Endothelial cell of umbilical vein (primary cell): Measurements from ENCODE around the gene FOXF1. TPM values are rescaled to one million over a fixed set of nuclear protein-coding genes. Genes with fewer than 3 reads are reported as not detected.

Source experiments
- BruUV-seq: library from RNA; stranded (reverse); fragments of 400-500 nt; replicated peaks from 2 replicates; lab custom pipeline; 2021; lab: Mats Ljungman, UMichigan
- CTCF ChIA-PET: fragments of 300-600, 350-600 bp; sonication (Branson Sonifier 250); formaldehyde crosslinking; loops from one replicate; lab custom pipeline; 2021; ENCODE audit warnings: antibody characterized with exemption, inconsistent platforms; lab: Charles Lee
- POLR2A ChIA-PET: fragments of 300-600, 350-600 bp; sonication (Branson Sonifier 250); formaldehyde crosslinking; loops from one replicate; lab custom pipeline; 2021; ENCODE audit warnings: antibody characterized with exemption, inconsistent platforms; lab: Charles Lee
- DNase-seq: peaks from one replicate; pipeline ENCODE4 v3.0.0-alpha.2; 2011; ENCODE audit warnings: low read depth, low spot score
- FAIRE-seq: peaks from 2 replicates; lab custom pipeline; 2011; peaks lifted over from hg19 to GRCh38; lab: Jason Lieb, UNC
- H2AFZ ChIP-seq: 2 replicates; pipeline ENCODE4 v1.6.0; 2012; ENCODE audit warnings: low read depth, low read length, control low read depth, inconsistent platforms
- H3K27ac ChIP-seq: 2 replicates; pipeline ENCODE4 v1.5.1; 2011; ENCODE audit warnings: low read depth, mild to moderate bottlenecking, control low read depth, low read length, moderate library complexity; ENCODE audit not compliant: insufficient read depth
- H3K27me3 ChIP-seq, 2 experiments: 2 replicates each; pipeline versions ENCODE4 v1.6.0 to v1.6.1; 2011; ENCODE audit warnings: low read length in 2 of 2, mixed read lengths in 1 of 2; ENCODE audit not compliant: control insufficient read depth in 2 of 2, insufficient read depth in 2 of 2
- H3K36me3 ChIP-seq, 2 experiments: 2 replicates in 1 of 2; 3 replicates in 1 of 2; pipeline ENCODE4 v1.5.1; 2011; ENCODE audit warnings: low read length in 2 of 2, mild to moderate bottlenecking in 1 of 2, moderate library complexity in 1 of 2; ENCODE audit not compliant: control insufficient read depth in 2 of 2, insufficient read depth in 2 of 2; ENCODE audit errors: extremely low read depth in 1 of 2
- H3K4me1 ChIP-seq: 3 replicates; pipeline ENCODE4 v1.5.1; 2011; ENCODE audit warnings: mild to moderate bottlenecking, low read length; ENCODE audit not compliant: control insufficient read depth, insufficient read depth; ENCODE audit errors: extremely low read depth
- H3K4me2 ChIP-seq: 2 replicates; pipeline ENCODE4 v1.6.1; 2011; ENCODE audit warnings: low read length, control low read depth, mixed read lengths; ENCODE audit not compliant: insufficient read depth
- H3K4me3 ChIP-seq, 3 experiments: fragments of 200-600 bp in 1 of 3; sonication (generic), shearing (Covaris generic) in 1 of 3; replicated peaks in 1 of 3; 2 replicates each; pipeline ENCODE4 v1.5.1; 2011 to 2016; ENCODE audit warnings: control low read depth in 3 of 3, low read length in 3 of 3, mild to moderate bottlenecking in 2 of 3, inconsistent platforms in 1 of 3, low read depth in 1 of 3, moderate library complexity in 1 of 3; ENCODE audit not compliant: insufficient read depth in 1 of 3
- H3K79me2 ChIP-seq: 2 replicates; pipeline ENCODE4 v1.6.0; 2012; ENCODE audit warnings: low read length, inconsistent platforms; ENCODE audit not compliant: control insufficient read depth, insufficient read depth
- H3K9ac ChIP-seq: replicated peaks from 2 replicates; pipeline ENCODE3; 2011; ENCODE audit warnings: low read length, control low read depth; ENCODE audit not compliant: insufficient read depth; ENCODE audit errors: extremely low read depth
- H3K9me1 ChIP-seq: replicated peaks from 3 replicates; pipeline ENCODE4 v1.6.0; 2011; ENCODE audit warnings: mild to moderate bottlenecking, low read length; ENCODE audit not compliant: control insufficient read depth, insufficient read depth; ENCODE audit errors: extremely low read depth
- H3K9me3 ChIP-seq: replicated peaks from 2 replicates; pipeline ENCODE4 v1.5.1; 2012; ENCODE audit warnings: low read length, inconsistent platforms; ENCODE audit not compliant: control insufficient read depth, insufficient read depth
- H4K20me1 ChIP-seq: replicated peaks from 2 replicates; pipeline ENCODE3; 2011; ENCODE audit warnings: mild to moderate bottlenecking, low read length; ENCODE audit not compliant: control insufficient read depth, insufficient read depth; ENCODE audit errors: extremely low read depth
- EZH2 ChIP-seq: IDR thresholded peaks from 2 replicates; pipeline ENCODE4 v1.6.1; 2012; ENCODE audit warnings: borderline replicate concordance, low read depth, mild to moderate bottlenecking, moderate library complexity, low read length, inconsistent platforms; ENCODE audit not compliant: severe bottlenecking
- GATA2 ChIP-seq: IDR thresholded peaks from 2 replicates; pipeline ENCODE4 v1.7.0; 2011; ENCODE audit warnings: low read depth, mild to moderate bottlenecking, moderate library complexity, mixed read lengths, low read length; ENCODE audit not compliant: insufficient read length, insufficient read depth
- MYC ChIP-seq: IDR thresholded peaks from one replicate; pipeline ENCODE4 v1.6.1; 2011; ENCODE audit warnings: mild to moderate bottlenecking, low read depth, low read length
- POLR2AphosphoS5 ChIP-seq: IDR thresholded peaks from 2 replicates; pipeline ENCODE4 v1.6.1; 2012; ENCODE audit warnings: low read depth, mild to moderate bottlenecking, control low read depth, low read length, moderate library complexity; ENCODE audit not compliant: insufficient read depth
- dilution Hi-C: fragments of 300-500 bp; cut with MboI; formaldehyde crosslinking; loops from one replicate; pipeline ENCODE4 v1.15.0; 2019; ENCODE audit warnings: low sequenced_read_pairs; ENCODE audit not compliant: extremely low pct_ligation_motif_present
- intact Hi-C: fragments of 100-400 bp; cut with micrococcal nuclease; formaldehyde crosslinking; loops from one replicate; pipeline ENCODE4 v1.10.0; 2022
- polyA plus RNA-seq, 4 experiments: library from polyadenylated mRNA; depleted of rRNA in 3 of 4; stranded (reverse) in 3 of 4; unstranded in 1 of 4; fragments of >200 nt; gene quantifications; 2 replicates each; pipeline versions ENCODE4 v1.2.1 to v1.2.3, GENCODE V29; 2011 to 2012; ENCODE audit warnings: missing spikeins in 1 of 4
- total RNA-seq: library from RNA; stranded (reverse); gene quantifications from 2 replicates; pipeline ENCODE4 v1.2.3, GENCODE V29; 2021
- TF ChIP-seq, protein P1 (sequence below): IDR thresholded peaks from 2 replicates; pipeline ENCODE4 v1.6.1; 2011; ENCODE audit not compliant: insufficient read depth, insufficient read length
- TF ChIP-seq, protein P2 (sequence below), 2 donors: IDR thresholded peaks; 1 replicate in 1 of 2; 2 replicates in 1 of 2; pipeline ENCODE4 v1.5.1; 2011; ENCODE audit warnings: low read length in 2 of 2, mild to moderate bottlenecking in 2 of 2, moderate library complexity in 2 of 2, control low read depth in 1 of 2, inconsistent platforms in 1 of 2, low read depth in 1 of 2; ENCODE audit not compliant: insufficient read depth in 1 of 2; ENCODE audit errors: extremely low read depth in 1 of 2

The FOXF1 gene
- total and polyA plus RNA-seq, 2 donors (not counting 3 experiments of a cell fraction or from before 2014, with no cell fraction given): 1.0 to 1.1 TPM

DNA sequence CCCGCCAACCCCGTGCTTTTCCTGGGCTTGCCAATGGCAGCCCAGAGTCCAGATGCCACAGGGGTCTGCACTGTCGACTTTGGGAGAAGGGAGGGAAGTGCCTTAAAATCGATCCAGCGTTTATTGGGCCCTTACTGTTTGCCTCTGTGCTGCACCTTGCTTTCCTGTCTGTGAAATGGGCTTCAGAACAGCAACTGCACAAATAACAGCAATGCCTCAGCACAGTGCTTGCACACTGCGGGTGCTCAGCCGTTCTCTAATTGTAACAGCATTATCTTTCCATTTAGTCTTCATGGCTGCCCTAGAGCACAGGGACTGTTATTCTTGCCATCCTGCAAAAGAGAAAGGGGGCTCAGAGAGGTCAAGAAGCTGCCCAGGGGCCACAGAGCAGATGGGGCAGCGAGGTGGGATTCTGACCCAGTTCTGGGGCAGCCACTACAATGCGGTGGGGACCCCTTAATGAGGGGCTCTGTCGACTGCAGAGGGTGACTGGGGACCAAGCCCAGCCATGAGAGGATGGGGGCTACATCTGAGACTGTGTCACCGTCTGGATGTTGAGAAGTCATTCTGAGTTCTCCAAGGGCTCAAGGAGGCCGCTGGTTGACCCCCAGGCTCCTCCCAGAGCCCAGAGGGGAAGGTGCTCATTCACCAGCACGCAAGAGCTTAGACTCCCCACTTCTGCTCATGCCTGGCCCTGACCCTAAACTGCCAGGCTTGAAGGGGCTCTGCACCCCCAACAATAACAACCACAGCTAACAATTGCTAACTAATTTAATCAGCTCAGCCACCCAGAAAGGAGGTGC lies 9.4 kb upstream of the FOXF1 start:
- Histone ChIP-seq H2AFZ (no peak overlapping the region), H3K4me3 (no peak overlapping the region), H3K9ac (no peak overlapping the region), H3K79me2 (no peaks in the 10 kb centered on the region), H3K27ac (no peak overlapping the region), H3K27me3 (peaks cover 86 to 94% of the 10 kb centered on the region in 2 experiments), H3K9me1 (no peaks in the 10 kb centered on the region), H3K36me3 (no peaks in the 10 kb centered on the region), H3K4me1 (no peaks in the 10 kb centered on the region), H4K20me1 (no peaks in the 10 kb centered on the region), H3K9me3 (no peaks in the 10 kb centered on the region), H3K4me2 (no peak overlapping the region)
- ChIA-PET CTCF (interaction anchor here (0.9 to 1.4 kb wide), 2 partner anchors 17 to 248 kb away, joined by 3 to 10 read pairs; no protein-coding TSS in a partner anchor), POLR2A (no interaction called here)
- intact Hi-C loops: no loop called here
- FAIRE-seq: no peak
- dilution Hi-C loops: no loop called here
- no TSS peak for BruUV-seq
- DNase-seq: no peak
- TF ChIP-seq EZH2: no peak
- no peak for TF ChIP-seq MYC
- TF ChIP-seq, protein P1, sequence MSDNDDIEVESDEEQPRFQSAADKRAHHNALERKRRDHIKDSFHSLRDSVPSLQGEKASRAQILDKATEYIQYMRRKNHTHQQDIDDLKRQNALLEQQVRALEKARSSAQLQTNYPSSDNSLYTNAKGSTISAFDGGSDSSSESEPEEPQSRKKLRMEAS: no peak
- no peak for TF ChIP-seq POLR2AphosphoS5
- TF ChIP-seq, protein P2, sequence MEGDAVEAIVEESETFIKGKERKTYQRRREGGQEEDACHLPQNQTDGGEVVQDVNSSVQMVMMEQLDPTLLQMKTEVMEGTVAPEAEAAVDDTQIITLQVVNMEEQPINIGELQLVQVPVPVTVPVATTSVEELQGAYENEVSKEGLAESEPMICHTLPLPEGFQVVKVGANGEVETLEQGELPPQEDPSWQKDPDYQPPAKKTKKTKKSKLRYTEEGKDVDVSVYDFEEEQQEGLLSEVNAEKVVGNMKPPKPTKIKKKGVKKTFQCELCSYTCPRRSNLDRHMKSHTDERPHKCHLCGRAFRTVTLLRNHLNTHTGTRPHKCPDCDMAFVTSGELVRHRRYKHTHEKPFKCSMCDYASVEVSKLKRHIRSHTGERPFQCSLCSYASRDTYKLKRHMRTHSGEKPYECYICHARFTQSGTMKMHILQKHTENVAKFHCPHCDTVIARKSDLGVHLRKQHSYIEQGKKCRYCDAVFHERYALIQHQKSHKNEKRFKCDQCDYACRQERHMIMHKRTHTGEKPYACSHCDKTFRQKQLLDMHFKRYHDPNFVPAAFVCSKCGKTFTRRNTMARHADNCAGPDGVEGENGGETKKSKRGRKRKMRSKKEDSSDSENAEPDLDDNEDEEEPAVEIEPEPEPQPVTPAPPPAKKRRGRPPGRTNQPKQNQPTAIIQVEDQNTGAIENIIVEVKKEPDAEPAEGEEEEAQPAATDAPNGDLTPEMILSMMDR (IDR thresholded peaks at IDR 0.05; ENCODE audit: extremely low read depth in 1 of 2, insufficient read depth in 1 of 2, low read depth in 1 of 2, low read length in 2 of 2): no peak
- no peak for TF ChIP-seq GATA2
